Measurements from ENCODE around the gene CTNNBL1.

DNA sequence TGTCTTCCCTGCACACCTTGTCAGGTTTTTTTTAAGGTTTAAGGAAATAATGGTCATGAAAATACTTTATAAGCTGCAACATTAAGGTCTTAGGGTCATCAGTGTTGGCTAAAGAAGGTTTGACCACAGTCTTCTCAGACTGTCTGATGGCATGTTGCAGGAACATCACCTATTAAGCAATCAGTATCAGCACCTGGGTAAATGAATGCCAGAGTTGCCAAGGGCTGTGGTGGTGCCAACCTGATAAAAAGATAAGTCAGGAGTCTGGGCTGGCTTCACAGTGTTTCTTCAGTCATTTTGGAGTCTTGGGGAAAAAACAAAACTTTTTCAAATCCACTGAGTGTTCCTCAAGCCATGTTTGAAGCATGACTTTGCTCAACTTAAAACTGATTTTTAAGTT, 147.6 kb downstream of the CTNNBL1 start:
- TF ChIP-seq, protein P1, sequence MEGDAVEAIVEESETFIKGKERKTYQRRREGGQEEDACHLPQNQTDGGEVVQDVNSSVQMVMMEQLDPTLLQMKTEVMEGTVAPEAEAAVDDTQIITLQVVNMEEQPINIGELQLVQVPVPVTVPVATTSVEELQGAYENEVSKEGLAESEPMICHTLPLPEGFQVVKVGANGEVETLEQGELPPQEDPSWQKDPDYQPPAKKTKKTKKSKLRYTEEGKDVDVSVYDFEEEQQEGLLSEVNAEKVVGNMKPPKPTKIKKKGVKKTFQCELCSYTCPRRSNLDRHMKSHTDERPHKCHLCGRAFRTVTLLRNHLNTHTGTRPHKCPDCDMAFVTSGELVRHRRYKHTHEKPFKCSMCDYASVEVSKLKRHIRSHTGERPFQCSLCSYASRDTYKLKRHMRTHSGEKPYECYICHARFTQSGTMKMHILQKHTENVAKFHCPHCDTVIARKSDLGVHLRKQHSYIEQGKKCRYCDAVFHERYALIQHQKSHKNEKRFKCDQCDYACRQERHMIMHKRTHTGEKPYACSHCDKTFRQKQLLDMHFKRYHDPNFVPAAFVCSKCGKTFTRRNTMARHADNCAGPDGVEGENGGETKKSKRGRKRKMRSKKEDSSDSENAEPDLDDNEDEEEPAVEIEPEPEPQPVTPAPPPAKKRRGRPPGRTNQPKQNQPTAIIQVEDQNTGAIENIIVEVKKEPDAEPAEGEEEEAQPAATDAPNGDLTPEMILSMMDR (IDR thresholded peaks at IDR 0.05) = no peak
- no peak for TF ChIP-seq POLR2A (IDR thresholded peaks at IDR 0.05)
